ENCODE data around the gene C19orf47.

DNA sequence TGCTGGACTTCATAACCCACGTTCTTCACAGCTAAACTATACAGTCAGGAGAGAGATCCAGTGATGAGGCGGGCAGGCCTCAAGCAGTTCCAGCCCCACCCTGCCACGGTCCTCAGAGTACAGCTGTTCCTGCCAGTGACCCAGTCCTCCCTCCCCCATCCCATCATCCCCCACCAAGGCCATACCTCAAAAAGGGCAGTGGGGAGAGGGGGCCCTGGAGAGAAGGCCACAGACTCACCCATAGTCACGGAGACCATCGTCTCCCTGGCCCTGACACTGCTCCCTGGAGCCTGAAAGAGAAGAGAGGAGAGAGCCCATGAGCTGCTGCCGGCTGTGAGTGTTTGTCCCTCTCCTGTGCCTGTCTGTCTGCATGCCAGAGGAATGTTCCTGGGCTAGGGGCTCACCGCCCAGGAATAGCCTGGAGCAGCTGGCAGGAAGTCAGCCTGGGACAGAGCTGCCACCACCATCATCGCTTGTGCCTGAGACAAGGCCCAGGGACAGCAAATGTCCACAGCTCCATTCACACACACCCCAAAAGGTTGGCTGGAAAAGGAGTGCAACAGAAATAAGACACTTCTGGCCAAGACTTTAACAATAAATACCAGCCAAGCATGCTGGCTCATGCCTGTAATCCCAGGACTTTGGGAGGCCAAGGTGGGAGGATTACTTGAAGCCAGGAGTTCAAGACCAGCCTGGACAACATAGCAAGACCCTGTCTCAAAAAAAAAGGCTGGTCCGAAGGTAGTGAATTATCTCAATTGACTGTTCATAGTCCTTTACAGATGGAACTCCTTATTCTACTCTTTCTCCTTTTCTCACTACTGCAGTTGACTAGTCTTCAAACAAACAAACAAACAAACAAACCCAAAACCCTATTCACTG lies 6.4 kb downstream of the C19orf47 start:
- TF ChIP-seq, protein P1, sequence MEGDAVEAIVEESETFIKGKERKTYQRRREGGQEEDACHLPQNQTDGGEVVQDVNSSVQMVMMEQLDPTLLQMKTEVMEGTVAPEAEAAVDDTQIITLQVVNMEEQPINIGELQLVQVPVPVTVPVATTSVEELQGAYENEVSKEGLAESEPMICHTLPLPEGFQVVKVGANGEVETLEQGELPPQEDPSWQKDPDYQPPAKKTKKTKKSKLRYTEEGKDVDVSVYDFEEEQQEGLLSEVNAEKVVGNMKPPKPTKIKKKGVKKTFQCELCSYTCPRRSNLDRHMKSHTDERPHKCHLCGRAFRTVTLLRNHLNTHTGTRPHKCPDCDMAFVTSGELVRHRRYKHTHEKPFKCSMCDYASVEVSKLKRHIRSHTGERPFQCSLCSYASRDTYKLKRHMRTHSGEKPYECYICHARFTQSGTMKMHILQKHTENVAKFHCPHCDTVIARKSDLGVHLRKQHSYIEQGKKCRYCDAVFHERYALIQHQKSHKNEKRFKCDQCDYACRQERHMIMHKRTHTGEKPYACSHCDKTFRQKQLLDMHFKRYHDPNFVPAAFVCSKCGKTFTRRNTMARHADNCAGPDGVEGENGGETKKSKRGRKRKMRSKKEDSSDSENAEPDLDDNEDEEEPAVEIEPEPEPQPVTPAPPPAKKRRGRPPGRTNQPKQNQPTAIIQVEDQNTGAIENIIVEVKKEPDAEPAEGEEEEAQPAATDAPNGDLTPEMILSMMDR (IDR thresholded peaks at IDR 0.05) = no peak
- TF ChIP-seq POLR2A (IDR thresholded peaks at IDR 0.05) = no peak

All from esophagus squamous epithelium (tissue), 4 donors.